CD4-positive, CD25-positive, alpha-beta regulatory T cell (primary cell): ENCODE data around the gene SARS1. TPM values are rescaled to one million over a fixed set of nuclear protein-coding genes. Genes with fewer than 3 reads are reported as not detected.

Experiments
- ATAC-seq, 2 donors: fragments of 150-1000 bp; cut with Tn5 transposase; one replicate each; pipeline ENCODE4 v1.10.0; 2021; ENCODE audit warnings: low read depth in 2 of 2, moderate number of reproducible peaks in 2 of 2, moderate library complexity in 1 of 2
- DNase-seq, 3 donors: peaks; one replicate each; pipeline versions ENCODE4 v3.0.0 to v3.0.0-alpha.2; 2012 to 2022; ENCODE audit warnings: mixed read lengths in 1 of 3
- H3K27ac ChIP-seq: one replicate; pipeline ENCODE4 v1.7.0; 2013; ENCODE audit warnings: mild to moderate bottlenecking, low read length; ENCODE audit not compliant: insufficient read depth, poor library complexity, severe bottlenecking
- H3K27me3 ChIP-seq: one replicate; pipeline ENCODE4 v1.7.0; 2013; ENCODE audit warnings: low read length; ENCODE audit not compliant: control insufficient read depth, insufficient read depth
- H3K36me3 ChIP-seq: one replicate; pipeline ENCODE4 v1.7.0; 2013; ENCODE audit warnings: mild to moderate bottlenecking, low read length, moderate library complexity; ENCODE audit not compliant: control insufficient read depth, insufficient read depth
- H3K4me1 ChIP-seq: 2 replicates; pipeline ENCODE4 v1.7.0; 2013; ENCODE audit warnings: mild to moderate bottlenecking, low read length; ENCODE audit not compliant: insufficient read depth, control insufficient read depth, poor library complexity, severe bottlenecking
- H3K4me3 ChIP-seq: one replicate; pipeline ENCODE4 v1.7.0; 2013; ENCODE audit warnings: low read depth, mild to moderate bottlenecking, low read length, moderate library complexity
- H3K9me3 ChIP-seq, 2 experiments: 1 replicate in 1 of 2; 2 replicates in 1 of 2; pipeline ENCODE4 v1.7.0; 2013; ENCODE audit warnings: low read length in 2 of 2, mild to moderate bottlenecking in 1 of 2, moderate library complexity in 1 of 2; ENCODE audit not compliant: control insufficient read depth in 2 of 2
- H3K27ac Mint-ChIP-seq, 3 donors: one replicate each; pipeline ENCODE4 v1.8.0; 2020 to 2022; ENCODE audit warnings: mild to moderate bottlenecking in 3 of 3, mixed read lengths in 3 of 3, moderate library complexity in 2 of 3
- H3K27me3 Mint-ChIP-seq: one replicate; pipeline ENCODE4 v1.8.0; 2022; ENCODE audit warnings: mild to moderate bottlenecking, mixed read lengths
- H3K36me3 Mint-ChIP-seq: one replicate; pipeline ENCODE4 v1.8.0; 2020; ENCODE audit warnings: mixed read lengths
- H3K4me1 Mint-ChIP-seq, 4 donors: one replicate each; pipeline ENCODE4 v1.8.0; 2020 to 2022; ENCODE audit warnings: mixed read lengths in 4 of 4, mild to moderate bottlenecking in 1 of 4
- H3K4me3 Mint-ChIP-seq, 4 donors: one replicate each; pipeline ENCODE4 v1.8.0; 2020 to 2022; ENCODE audit warnings: mild to moderate bottlenecking in 4 of 4, mixed read lengths in 4 of 4, moderate library complexity in 3 of 4
- H3K9me3 Mint-ChIP-seq, 7 donors: one replicate each; pipeline ENCODE4 v1.8.0; 2020 to 2022; ENCODE audit warnings: mixed read lengths in 7 of 7, mild to moderate bottlenecking in 3 of 7, moderate library complexity in 2 of 7
- polyA plus RNA-seq, 4 donors: library from polyadenylated mRNA; unstranded; fragments of 300-500 nt; fragmentation: Illumina TruSeq; gene quantifications; one replicate each; pipeline ENCODE4 v1.2.3, GENCODE V29; 2021
- total RNA-seq: library from RNA; stranded (reverse); gene quantifications from one replicate; pipeline ENCODE4 v1.2.3, GENCODE V29; 2022

SARS1 gene
- total and polyA plus RNA-seq, 5 donors from 2014 or later, result 117 to 173 (median 170) TPM

- Histone ChIP-seq H3K4me3 (no peak overlapping the region), H3K36me3 (peaks cover 25% of the 10 kb centered on the region), H3K4me1 (peaks cover 6% of the 10 kb centered on the region), H3K27me3 (peaks cover 7% of the 10 kb centered on the region), H3K27ac (no peak overlapping the region), H3K9me3 (no peaks in the 10 kb centered on the region)
- H3K9me3 Mint-ChIP-seq, result no peaks in the 10 kb centered on the region
- peak overlapping the region; percentile 68 to 89 (median 82) for H3K27ac Mint-ChIP-seq
- peaks cover 0 to 19% (median 7%) of the 10 kb centered on the region in 4 donors for H3K4me1 Mint-ChIP-seq
- no peak for DNase-seq
- no peak for ATAC-seq
- peaks cover 16% of the 10 kb centered on the region for H3K27me3 Mint-ChIP-seq
- H3K36me3 Mint-ChIP-seq, result no peaks in the 10 kb centered on the region
- no peak overlapping the region for H3K4me3 Mint-ChIP-seq
These were observed 28.2 kb downstream of the SARS1 start for GRCh38 chr1:109241841-109242345.

GRCh38 chr1:109242387-109242786, 28.7 kb downstream of the SARS1 start:
- Mint-ChIP-seq H3K9me3 (no peaks in the 10 kb centered on the region), H3K4me3 (peak overlapping the region in 1 of 4 donors; percentile 13), H3K27me3 (peaks cover 21% of the 10 kb centered on the region), H3K27ac (peak overlapping the region; percentile 31 to 82 (median 68)), H3K4me1 (peaks cover 0 to 19% (median 7%) of the 10 kb centered on the region in 4 donors), H3K36me3 (no peaks in the 10 kb centered on the region)
- Histone ChIP-seq H3K4me1 (peaks cover 6% of the 10 kb centered on the region), H3K36me3 (peaks cover 20% of the 10 kb centered on the region), H3K27me3 (peaks cover 7% of the 10 kb centered on the region), H3K4me3 (no peak overlapping the region), H3K9me3 (no peaks in the 10 kb centered on the region), H3K27ac (no peak overlapping the region)
- ATAC-seq (no peak), DNase-seq (no peak)

- Mint-ChIP-seq H3K36me3 (no peaks in the 10 kb centered on the region), H3K27ac (no peak overlapping the region), H3K4me3 (no peak overlapping the region), H3K4me1 (peaks cover 0 to 19% (median 7%) of the 10 kb centered on the region in 4 donors), H3K27me3 (peaks cover 21% of the 10 kb centered on the region), H3K9me3 (no peaks in the 10 kb centered on the region)
- ATAC-seq, result no peak
- no peaks in the 10 kb centered on the region for H3K9me3 ChIP-seq
- H3K4me3 ChIP-seq, result no peak overlapping the region
- peaks cover 7% of the 10 kb centered on the region for H3K27me3 ChIP-seq
- no peak overlapping the region for H3K27ac ChIP-seq
- peaks cover 6% of the 10 kb centered on the region for H3K4me1 ChIP-seq
- peaks cover 12% of the 10 kb centered on the region for H3K36me3 ChIP-seq
- no peak for DNase-seq
These were observed 29.5 kb downstream of the SARS1 start for GRCh38 chr1:109243221-109243620.

- DNase-seq (no peak), ATAC-seq (no peak)
- peaks cover 5% of the 10 kb centered on the region for H3K36me3 ChIP-seq
- Mint-ChIP-seq H3K27me3 (peaks cover 22% of the 10 kb centered on the region), H3K4me1 (peaks cover 0 to 20% (median 8%) of the 10 kb centered on the region in 4 donors), H3K36me3 (no peaks in the 10 kb centered on the region), H3K4me3 (peak overlapping the region in 1 of 4 donors; percentile 75), H3K27ac (peak overlapping the region in 1 of 3 donors; percentile 73), H3K9me3 (no peaks in the 10 kb centered on the region)
- peaks cover 7% of the 10 kb centered on the region for H3K27me3 ChIP-seq
- no peaks in the 10 kb centered on the region for H3K9me3 ChIP-seq
- H3K4me3 ChIP-seq, result no peak overlapping the region
- peaks cover 8% of the 10 kb centered on the region for H3K4me1 ChIP-seq
- no peak overlapping the region for H3K27ac ChIP-seq
These were observed 30.3 kb downstream of the SARS1 start for GRCh38 chr1:109243860-109244552.

GRCh38 chr1:109246141-109246551, 32.4 kb downstream of the SARS1 start:
- no peaks in the 10 kb centered on the region for H3K9me3 ChIP-seq
- Mint-ChIP-seq H3K4me1 (peaks cover 0 to 22% (median 9%) of the 10 kb centered on the region in 4 donors), H3K9me3 (no peaks in the 10 kb centered on the region), H3K27ac (no peak overlapping the region), H3K27me3 (peaks cover 36% of the 10 kb centered on the region), H3K36me3 (no peaks in the 10 kb centered on the region), H3K4me3 (no peak overlapping the region)
- DNase-seq (no peak), ATAC-seq (no peak)
- peaks cover 16% of the 10 kb centered on the region for H3K4me1 ChIP-seq
- no peak overlapping the region for H3K4me3 ChIP-seq
- no peak overlapping the region for H3K27ac ChIP-seq
- H3K27me3 ChIP-seq, result peaks cover 8% of the 10 kb centered on the region
- H3K36me3 ChIP-seq, result no peaks in the 10 kb centered on the region

- Histone ChIP-seq H3K4me1 (peaks cover 13% of the 10 kb centered on the region), H3K36me3 (no peaks in the 10 kb centered on the region), H3K9me3 (no peaks in the 10 kb centered on the region), H3K27me3 (peaks cover 8% of the 10 kb centered on the region), H3K27ac (no peak overlapping the region), H3K4me3 (no peak overlapping the region)
- H3K27ac Mint-ChIP-seq, result no peak overlapping the region
- H3K36me3 Mint-ChIP-seq, result no peaks in the 10 kb centered on the region
- H3K4me3 Mint-ChIP-seq, result peak overlapping the region in 3 of 4 donors; percentile 27 to 35 (median 35)
- peaks cover 36% of the 10 kb centered on the region for H3K27me3 Mint-ChIP-seq
- H3K4me1 Mint-ChIP-seq, result peaks cover 0 to 19% (median 3%) of the 10 kb centered on the region in 4 donors
- ATAC-seq (no peak), DNase-seq (no peak)
- no peaks in the 10 kb centered on the region for H3K9me3 Mint-ChIP-seq
These were observed 34.0 kb downstream of the SARS1 start for GRCh38 chr1:109247401-109248365.

GRCh38 chr1:109248444-109248796, 34.7 kb downstream of the SARS1 start:
- no peak for DNase-seq
- ATAC-seq, result no peak
- Histone ChIP-seq H3K27ac (no peak overlapping the region), H3K9me3 (no peaks in the 10 kb centered on the region), H3K27me3 (peaks cover 8% of the 10 kb centered on the region), H3K4me3 (no peak overlapping the region), H3K4me1 (peaks cover 13% of the 10 kb centered on the region), H3K36me3 (no peaks in the 10 kb centered on the region)
- H3K36me3 Mint-ChIP-seq, result no peaks in the 10 kb centered on the region
- no peaks in the 10 kb centered on the region for H3K9me3 Mint-ChIP-seq
- H3K4me1 Mint-ChIP-seq, result peaks cover 0 to 17% (median 4%) of the 10 kb centered on the region in 4 donors
- no peak overlapping the region for H3K27ac Mint-ChIP-seq
- peak overlapping the region in 1 of 4 donors; percentile 35 for H3K4me3 Mint-ChIP-seq
- peaks cover 32% of the 10 kb centered on the region for H3K27me3 Mint-ChIP-seq
